Measurements from ENCODE around the gene PRKG2. TPM values are rescaled to one million over a fixed set of nuclear protein-coding genes. Genes with fewer than 3 reads are reported as not detected.

Gene PRKG2
- total and polyA plus RNA-seq, 2 of the 13 experiments (the other 11 are each of a cell fraction or from before 2014, with no cell fraction given), result 0.04 TPM

GRCh38 chr4:81131066-81131465 lies 84.0 kb downstream of the PRKG2 start:
- H3K27me3 ChIP-seq (ENCODE audit: control insufficient read depth in 1 of 2, insufficient read depth in 2 of 2, low read length in 2 of 2), result no peaks in the 10 kb centered on the region
- no peaks in the 10 kb centered on the region for H3K4me1 ChIP-seq (ENCODE audit: insufficient read depth, low read length)
- FAIRE-seq (no peak), ATAC-seq (no peak), DNase-seq (ENCODE audit: low spot score) (no peak)
- intact Hi-C loops (cut with micrococcal nuclease; ENCODE audit: unreplicated experiment) (no loop called here), in situ Hi-C loops (cut with HindIII; ENCODE audit: extremely low pct_ligation_motif_present, low pct_unique_long_range_greater_than_20kb) (no loop called here)
- ChIA-PET POLR2A (no interaction called here), CTCF (ENCODE audit: low intra/inter-chr PET ratio, low total read pairs) (no interaction called here)
- H3K79me2 ChIP-seq (ENCODE audit: insufficient read depth, low read length), result no peaks in the 10 kb centered on the region
- H3K9ac ChIP-seq (ENCODE audit: insufficient read depth, low read depth, low read length), result no peak overlapping the region
- H3K4me3 ChIP-seq (replicated peaks in 1 of 3; ENCODE audit: insufficient read depth in 1 of 3, low read depth in 2 of 3, low read length in 3 of 3), result no peak overlapping the region
- H2AFZ ChIP-seq (ENCODE audit: low read length), result no peak overlapping the region
- no peaks in the 10 kb centered on the region for H3K36me3 ChIP-seq (replicated peaks in 1 of 2; ENCODE audit: control insufficient read depth in 1 of 2, insufficient read depth in 2 of 2, low read length in 2 of 2)
- WGBS (ENCODE audit: low lambda C conversion rate), result 0% methylated on average over 2 of the region's 4 CpGs
- H3K4me2 ChIP-seq (ENCODE audit: low read depth, low read length), result no peak overlapping the region
- H4K20me1 ChIP-seq (ENCODE audit: insufficient read depth, low read length), result no peaks in the 10 kb centered on the region
- H3K27ac ChIP-seq (ENCODE audit: extremely low read length, insufficient read depth, low read length), result no peak overlapping the region
- no peaks in the 10 kb centered on the region for H3K9me3 ChIP-seq (ENCODE audit: low read length)
- no peak for TF ChIP-seq ZNF263 (CRISPR knock-in tag; IDR thresholded peaks at IDR 0.05)
- no peak for TF ChIP-seq WIZ (CRISPR knock-in tag; IDR thresholded peaks at IDR 0.05)
- no peak for TF ChIP-seq ZNF180 (CRISPR knock-in tag; IDR thresholded peaks at IDR 0.05; ENCODE audit: borderline replicate concordance, low read depth)
- TF ChIP-seq ZNF891 (CRISPR knock-in tag; IDR thresholded peaks at IDR 0.05), result no peak
- BruUV-seq (replicated peaks), result no TSS peak

DNA sequence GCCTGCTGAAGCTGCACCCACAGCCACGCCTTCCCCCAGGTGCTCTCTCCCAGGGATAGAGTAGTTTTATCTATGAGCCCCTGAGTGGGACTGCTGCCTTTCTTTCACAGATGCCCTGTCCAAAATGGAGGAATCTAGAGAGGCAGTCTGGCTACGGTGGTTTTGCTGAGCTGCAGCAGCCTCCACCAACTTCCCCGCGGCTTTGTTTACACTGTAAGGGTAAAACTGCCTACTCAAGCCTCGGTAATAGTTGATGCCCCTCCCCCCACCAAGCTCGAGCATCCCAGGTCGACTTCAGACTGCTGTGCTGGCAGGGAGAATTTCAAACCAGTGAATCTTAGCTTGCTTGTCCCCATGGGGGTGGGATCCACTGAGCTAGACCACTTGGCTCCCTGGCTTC lies 84.5 kb downstream of the PRKG2 start:
- DNase-seq (ENCODE audit: low spot score) (no peak), FAIRE-seq (no peak), ATAC-seq (no peak)
- no peaks in the 10 kb centered on the region for H3K4me1 ChIP-seq (ENCODE audit: insufficient read depth, low read length)
- no peaks in the 10 kb centered on the region for H3K36me3 ChIP-seq (replicated peaks in 1 of 2; ENCODE audit: control insufficient read depth in 1 of 2, insufficient read depth in 2 of 2, low read length in 2 of 2)
- no peaks in the 10 kb centered on the region for H4K20me1 ChIP-seq (ENCODE audit: insufficient read depth, low read length)
- H3K9me3 ChIP-seq (ENCODE audit: low read length), result no peaks in the 10 kb centered on the region
- no TSS peak for BruUV-seq (replicated peaks)
- H3K27me3 ChIP-seq (ENCODE audit: control insufficient read depth in 1 of 2, insufficient read depth in 2 of 2, low read length in 2 of 2), result no peaks in the 10 kb centered on the region
- POLR2A ChIA-PET, result no interaction called here
- TF ChIP-seq, protein P1, sequence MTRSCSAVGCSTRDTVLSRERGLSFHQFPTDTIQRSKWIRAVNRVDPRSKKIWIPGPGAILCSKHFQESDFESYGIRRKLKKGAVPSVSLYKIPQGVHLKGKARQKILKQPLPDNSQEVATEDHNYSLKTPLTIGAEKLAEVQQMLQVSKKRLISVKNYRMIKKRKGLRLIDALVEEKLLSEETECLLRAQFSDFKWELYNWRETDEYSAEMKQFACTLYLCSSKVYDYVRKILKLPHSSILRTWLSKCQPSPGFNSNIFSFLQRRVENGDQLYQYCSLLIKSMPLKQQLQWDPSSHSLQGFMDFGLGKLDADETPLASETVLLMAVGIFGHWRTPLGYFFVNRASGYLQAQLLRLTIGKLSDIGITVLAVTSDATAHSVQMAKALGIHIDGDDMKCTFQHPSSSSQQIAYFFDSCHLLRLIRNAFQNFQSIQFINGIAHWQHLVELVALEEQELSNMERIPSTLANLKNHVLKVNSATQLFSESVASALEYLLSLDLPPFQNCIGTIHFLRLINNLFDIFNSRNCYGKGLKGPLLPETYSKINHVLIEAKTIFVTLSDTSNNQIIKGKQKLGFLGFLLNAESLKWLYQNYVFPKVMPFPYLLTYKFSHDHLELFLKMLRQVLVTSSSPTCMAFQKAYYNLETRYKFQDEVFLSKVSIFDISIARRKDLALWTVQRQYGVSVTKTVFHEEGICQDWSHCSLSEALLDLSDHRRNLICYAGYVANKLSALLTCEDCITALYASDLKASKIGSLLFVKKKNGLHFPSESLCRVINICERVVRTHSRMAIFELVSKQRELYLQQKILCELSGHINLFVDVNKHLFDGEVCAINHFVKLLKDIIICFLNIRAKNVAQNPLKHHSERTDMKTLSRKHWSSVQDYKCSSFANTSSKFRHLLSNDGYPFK (CRISPR knock-in tag; IDR thresholded peaks at IDR 0.05; ENCODE audit: borderline replicate concordance), result peak; percentile 58; the same call in 1 of the 2 replicates
- no peak for TF ChIP-seq PITX1 (CRISPR knock-in tag; IDR thresholded peaks at IDR 0.05)
- no peak overlapping the region for H3K4me2 ChIP-seq (ENCODE audit: low read depth, low read length)
- CTCF ChIA-PET (ENCODE audit: low intra/inter-chr PET ratio, low total read pairs), result no interaction called here
- no peak overlapping the region for H3K9ac ChIP-seq (ENCODE audit: insufficient read depth, low read depth, low read length)
- in situ Hi-C loops (cut with HindIII; ENCODE audit: extremely low pct_ligation_motif_present, low pct_unique_long_range_greater_than_20kb) (no loop called here), intact Hi-C loops (cut with micrococcal nuclease; ENCODE audit: unreplicated experiment) (no loop called here)
- H3K79me2 ChIP-seq (ENCODE audit: insufficient read depth, low read length), result no peaks in the 10 kb centered on the region
- H2AFZ ChIP-seq (ENCODE audit: low read length), result no peak overlapping the region
- H3K4me3 ChIP-seq (replicated peaks in 1 of 3; ENCODE audit: insufficient read depth in 1 of 3, low read depth in 2 of 3, low read length in 3 of 3), result no peak overlapping the region
- WGBS (ENCODE audit: low lambda C conversion rate), result 0% methylated on average over 6 of the region's 7 CpGs
- no peak overlapping the region for H3K27ac ChIP-seq (ENCODE audit: extremely low read length, insufficient read depth, low read length)
